Uterus (tissue), 2 donors: ENCODE measurements around the gene PRKRA.

Experiments
- CTCF ChIP-seq, 4 experiments: fragments of 200-600 bp in 2 of 4; fragments of 450-650 bp in 2 of 4; sonication (generic) in 2 of 4; IDR thresholded peaks; one replicate each; pipeline ENCODE4 v1.5.1; 2016 to 2019; ENCODE audit warnings: antibody characterized with exemption in 4 of 4, mild to moderate bottlenecking in 2 of 4, moderate library complexity in 1 of 4
- POLR2A ChIP-seq, 2 donors: fragments of 450-650 bp; IDR thresholded peaks; one replicate each; pipeline ENCODE4 v1.6.1; 2016; ENCODE audit warnings: antibody characterized with exemption in 2 of 2, mild to moderate bottlenecking in 1 of 2, moderate library complexity in 1 of 2

DNA sequence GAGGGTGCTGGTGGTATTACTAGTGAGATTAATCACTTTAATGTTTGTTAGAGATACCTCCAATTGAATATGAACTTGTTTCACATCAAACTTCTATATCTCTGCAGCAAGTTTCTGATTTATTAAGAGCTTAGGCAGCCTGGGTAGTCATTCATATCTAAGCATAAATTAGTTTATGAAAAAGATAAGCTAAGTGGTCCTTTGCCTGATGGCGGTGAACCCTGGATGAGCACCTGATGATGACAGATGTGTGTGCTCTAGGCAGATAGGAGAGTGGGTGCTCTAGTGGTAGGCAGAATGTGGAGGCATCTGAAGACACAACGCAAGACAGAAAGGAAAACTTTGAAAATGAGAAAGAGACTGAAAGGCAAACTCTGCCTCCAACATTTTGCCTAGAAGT, 22.4 kb upstream of the PRKRA start:
- TF ChIP-seq CTCF (IDR thresholded peaks at IDR 0.05), result no peak
- no peak for TF ChIP-seq POLR2A (IDR thresholded peaks at IDR 0.05)
